HEK293T (cell line): ENCODE data around the gene SETD5.

ENCODE experiments used
- ARNT ChIP-seq: fragments of 450-650 bp; IDR thresholded peaks from 2 replicates; pipeline ENCODE4 v1.6.1; 2017; ENCODE audit warnings: mild to moderate bottlenecking
- BHLHE40 ChIP-seq: fragments of 450-650 bp; IDR thresholded peaks from 2 replicates; pipeline ENCODE4 v1.6.1; 2016; ENCODE audit warnings: mild to moderate bottlenecking, moderate library complexity, borderline replicate concordance
- ELF4 ChIP-seq: fragments of 450-650 bp; IDR thresholded peaks from 2 replicates; pipeline ENCODE4 v1.6.1; 2017; ENCODE audit warnings: antibody characterized with exemption
- FOXA1 ChIP-seq: fragments of 450-650 bp; IDR thresholded peaks from 2 replicates; pipeline ENCODE4 v1.6.1; 2016; ENCODE audit warnings: mild to moderate bottlenecking
- FOXK2 ChIP-seq: fragments of 450-650 bp; IDR thresholded peaks from 2 replicates; pipeline ENCODE4 v1.6.1; 2016; ENCODE audit warnings: mild to moderate bottlenecking
- FOXM1 ChIP-seq: fragments of 450-650 bp; IDR thresholded peaks from 2 replicates; pipeline ENCODE4 v1.6.1; 2017; ENCODE audit warnings: mild to moderate bottlenecking, borderline replicate concordance
- L3MBTL2 ChIP-seq: fragments of 450-650 bp; conservative IDR thresholded peaks from 2 replicates; pipeline ENCODE4 v1.6.1; 2016; ENCODE audit warnings: mild to moderate bottlenecking
- LEF1 ChIP-seq: fragments of 450-650 bp; IDR thresholded peaks from 2 replicates; pipeline ENCODE4 v1.6.1; 2017; ENCODE audit warnings: mild to moderate bottlenecking, borderline replicate concordance
- NFRKB ChIP-seq: fragments of 450-650 bp; IDR thresholded peaks from 2 replicates; pipeline ENCODE4 v1.6.1; 2016; ENCODE audit warnings: mild to moderate bottlenecking, moderate library complexity
- SP1 ChIP-seq: fragments of 450-650 bp; IDR thresholded peaks from 2 replicates; pipeline ENCODE4 v1.6.1; 2017
- SUZ12 ChIP-seq: fragments of 450-650 bp; IDR thresholded peaks from 2 replicates; pipeline ENCODE4 v1.6.1; 2016; ENCODE audit warnings: mild to moderate bottlenecking
- TARDBP ChIP-seq: fragments of 450-650 bp; IDR thresholded peaks from 2 replicates; pipeline ENCODE4 v1.6.1; 2016
- TF ChIP-seq, protein P1 (sequence below): fragments of 450-650 bp; IDR thresholded peaks from 2 replicates; pipeline ENCODE4 v1.6.1; 2016

DNA sequence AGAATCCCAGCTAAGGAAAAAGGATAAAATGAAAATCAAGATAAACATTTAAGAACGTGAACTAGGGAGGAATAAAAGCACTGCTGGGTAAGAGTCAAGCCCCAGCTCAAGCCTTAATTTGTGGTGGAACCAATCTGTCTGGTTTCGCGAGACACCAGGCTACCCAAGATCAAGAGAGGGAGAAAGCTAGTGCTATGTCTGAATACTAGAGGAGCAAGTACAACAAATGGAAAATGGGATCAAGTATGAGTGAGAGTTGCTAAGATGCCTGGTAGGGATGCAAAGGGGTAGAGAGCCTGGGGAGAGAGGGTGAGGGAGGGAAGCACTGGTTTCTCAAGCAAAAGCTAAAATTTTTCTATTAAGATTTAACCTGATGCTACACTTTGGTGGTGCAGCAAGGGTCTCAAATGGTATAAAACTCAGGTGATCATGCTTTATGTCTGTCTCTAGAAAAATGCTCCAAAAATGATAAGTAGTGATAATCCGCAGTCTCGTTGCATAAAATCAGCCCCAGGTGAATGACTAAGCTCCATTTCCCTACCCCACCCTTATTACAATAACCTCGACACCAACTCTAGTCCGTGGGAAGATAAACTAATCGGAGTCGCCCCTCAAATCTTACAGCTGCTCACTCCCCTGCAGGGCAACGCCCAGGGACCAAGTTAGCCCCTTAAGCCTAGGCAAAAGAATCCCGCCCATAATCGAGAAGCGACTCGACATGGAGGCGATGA, 1.7 kb upstream of the SETD5 start:
- TF ChIP-seq ARNT (no peak), TARDBP (no peak), LEF1 (no peak), BHLHE40 (no peak), FOXM1 (no peak), SUZ12 (no peak), FOXK2 (no peak), NFRKB (no peak), FOXA1 (no peak), ELF4 (no peak), L3MBTL2 (no peak), SP1 (no peak)
- TF ChIP-seq, protein P1, sequence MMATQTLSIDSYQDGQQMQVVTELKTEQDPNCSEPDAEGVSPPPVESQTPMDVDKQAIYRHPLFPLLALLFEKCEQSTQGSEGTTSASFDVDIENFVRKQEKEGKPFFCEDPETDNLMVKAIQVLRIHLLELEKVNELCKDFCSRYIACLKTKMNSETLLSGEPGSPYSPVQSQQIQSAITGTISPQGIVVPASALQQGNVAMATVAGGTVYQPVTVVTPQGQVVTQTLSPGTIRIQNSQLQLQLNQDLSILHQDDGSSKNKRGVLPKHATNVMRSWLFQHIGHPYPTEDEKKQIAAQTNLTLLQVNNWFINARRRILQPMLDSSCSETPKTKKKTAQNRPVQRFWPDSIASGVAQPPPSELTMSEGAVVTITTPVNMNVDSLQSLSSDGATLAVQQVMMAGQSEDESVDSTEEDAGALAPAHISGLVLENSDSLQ, result no peak
